Colonic mucosa (tissue), 4 donors: Measurements from ENCODE around the gene LRCH3. TPM values are rescaled to one million over a fixed set of nuclear protein-coding genes. Genes with fewer than 3 reads are reported as not detected.
"Not testable (repeated sequence)": the region's sequence is repeated elsewhere in the genome, so short reads cannot be mapped to it uniquely, and the experiment has no call there.

ENCODE experiments used
- DNase-seq: peaks from one replicate; pipeline ENCODE4 v3.0.0-alpha.2; 2020
- H3K27ac ChIP-seq: fragments of 200-600 bp; one replicate; pipeline ENCODE4 v1.8.0; 2021
- H3K27me3 ChIP-seq: fragments of 200-600 bp; one replicate; pipeline ENCODE4 v1.8.0; 2021
- H3K36me3 ChIP-seq: fragments of 200-600 bp; one replicate; pipeline ENCODE4 v1.8.0; 2021
- H3K4me1 ChIP-seq: fragments of 200-600 bp; one replicate; pipeline ENCODE4 v1.8.0; 2021; ENCODE audit warnings: mild to moderate bottlenecking
- H3K4me3 ChIP-seq: fragments of 200-600 bp; one replicate; pipeline ENCODE4 v1.8.0; 2021
- H3K9ac ChIP-seq, 2 donors: one replicate each; pipeline ENCODE4 v1.7.0; 2013; ENCODE audit warnings: control low read depth in 2 of 2, low read depth in 2 of 2, low read length in 2 of 2
- H3K9me3 ChIP-seq: fragments of 200-600 bp; one replicate; pipeline ENCODE4 v1.8.0; 2021
- CTCF ChIP-seq: fragments of 200-600 bp; IDR thresholded peaks from one replicate; pipeline ENCODE4 v1.8.0; 2022; ENCODE audit warnings: antibody characterized with exemption, mild to moderate bottlenecking
- intact Hi-C: fragments of 100-400 bp; cut with DNase I; formaldehyde crosslinking; loops from one replicate; pipeline ENCODE4 v1.14.1; 2022
- total RNA-seq, 2 donors: library from RNA; stranded (reverse); fragmentation: NEBNext Ultra II Directional in 1 of 2; extraction: Animal tissue kit (Norgen Biotek cat#: 25700) in 1 of 2; gene quantifications; one replicate each; pipeline ENCODE4 v1.2.1, GENCODE V29; 2021
- donor health status: healthy.
- donor health status: DM: no; HTN: no; CAD: no.
- donor health status: DM: no; HTN: no; CAD: no.

LRCH3 gene
- total RNA-seq, 2 donors from 2014 or later = 33.5 to 34.9 TPM

GRCh38 chr3:197880491-197881269 lies 89.6 kb downstream of the LRCH3 start:
- Histone ChIP-seq H3K27me3 (no peaks in the 10 kb centered on the region), H3K36me3 (no peaks in the 10 kb centered on the region), H3K4me3 (no peak overlapping the region), H3K9me3 (no peaks in the 10 kb centered on the region), H3K9ac (no peak overlapping the region), H3K27ac (no peak overlapping the region), H3K4me1 (no peaks in the 10 kb centered on the region)
- DNase-seq = no peak
- intact Hi-C loops = no loop called here
- TF ChIP-seq CTCF = no peak

- TF ChIP-seq CTCF = no peak
- H3K36me3 ChIP-seq = no peaks in the 10 kb centered on the region
- no peak for DNase-seq
- no peak overlapping the region for H3K27ac ChIP-seq
- no peak overlapping the region for H3K4me3 ChIP-seq
- H3K4me1 ChIP-seq = no peaks in the 10 kb centered on the region
- H3K9me3 ChIP-seq = no peaks in the 10 kb centered on the region
- no peak overlapping the region for H3K9ac ChIP-seq
- intact Hi-C loops = no loop called here
- no peaks in the 10 kb centered on the region for H3K27me3 ChIP-seq
Measured at GRCh38 chr3:197881270-197881969, 90.4 kb downstream of the LRCH3 start.

DNA sequence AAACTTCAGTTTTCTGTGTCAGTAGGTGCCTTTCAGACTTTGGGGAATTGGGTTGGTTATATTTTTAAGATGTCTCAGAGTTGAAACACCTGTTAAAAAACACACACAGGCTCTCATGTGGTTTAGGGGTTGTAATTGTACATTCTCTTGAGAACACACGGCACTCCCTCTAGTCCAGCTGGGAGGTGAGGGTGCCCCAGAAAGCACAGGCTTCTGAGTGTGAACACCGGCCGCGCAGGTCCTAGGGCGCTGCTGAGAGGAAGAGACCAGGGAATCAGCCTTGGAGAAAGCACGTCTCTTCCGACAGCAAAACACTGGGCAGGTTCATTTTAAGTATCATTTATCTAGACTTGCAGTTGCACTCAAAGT lies 90.9 kb downstream of the LRCH3 start:
- no peaks in the 10 kb centered on the region for H3K4me1 ChIP-seq
- H3K36me3 ChIP-seq = no peaks in the 10 kb centered on the region
- intact Hi-C loops = no loop called here
- H3K4me3 ChIP-seq = no peak overlapping the region
- no peak for DNase-seq
- H3K9ac ChIP-seq = no peak overlapping the region
- H3K27ac ChIP-seq = no peak overlapping the region
- TF ChIP-seq CTCF = no peak
- no peaks in the 10 kb centered on the region for H3K9me3 ChIP-seq
- no peaks in the 10 kb centered on the region for H3K27me3 ChIP-seq

- H3K27ac ChIP-seq = no peak overlapping the region
- H3K27me3 ChIP-seq = no peaks in the 10 kb centered on the region
- DNase-seq = no peak
- intact Hi-C loops = no loop called here
- no peak for TF ChIP-seq CTCF
- H3K9me3 ChIP-seq = no peaks in the 10 kb centered on the region
- H3K4me1 ChIP-seq = no peaks in the 10 kb centered on the region
- no peak overlapping the region for H3K9ac ChIP-seq
- H3K36me3 ChIP-seq = no peaks in the 10 kb centered on the region
- no peak overlapping the region for H3K4me3 ChIP-seq
Measured at GRCh38 chr3:197882586-197882985, 91.5 kb downstream of the LRCH3 start.

DNA sequence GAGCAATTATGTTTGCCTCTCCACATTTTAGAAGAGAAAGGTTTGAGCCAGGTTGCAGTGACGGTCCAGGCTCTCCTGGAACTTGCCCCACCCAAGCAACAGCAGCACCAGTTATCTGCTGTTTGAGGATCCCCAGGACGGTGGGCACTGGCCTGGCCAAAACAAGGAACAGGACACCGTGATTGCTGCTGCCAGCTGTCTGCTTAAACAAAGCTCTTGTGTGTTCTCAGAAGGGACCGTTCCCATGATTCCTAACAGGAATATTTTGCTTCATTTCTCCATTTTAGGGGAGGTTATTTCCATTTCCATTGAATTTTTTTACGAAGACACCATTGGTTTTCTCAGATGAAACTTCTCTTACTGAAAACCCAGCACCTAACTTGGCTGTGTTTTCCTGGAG lies 92.5 kb downstream of the LRCH3 start:
- Histone ChIP-seq H3K27me3 (no peaks in the 10 kb centered on the region), H3K4me3 (no peak overlapping the region), H3K9me3 (no peaks in the 10 kb centered on the region), H3K4me1 (no peaks in the 10 kb centered on the region), H3K36me3 (no peaks in the 10 kb centered on the region), H3K27ac (no peak overlapping the region), H3K9ac (no peak overlapping the region)
- DNase-seq = no peak
- intact Hi-C loops = no loop called here
- TF ChIP-seq CTCF = no peak

DNA sequence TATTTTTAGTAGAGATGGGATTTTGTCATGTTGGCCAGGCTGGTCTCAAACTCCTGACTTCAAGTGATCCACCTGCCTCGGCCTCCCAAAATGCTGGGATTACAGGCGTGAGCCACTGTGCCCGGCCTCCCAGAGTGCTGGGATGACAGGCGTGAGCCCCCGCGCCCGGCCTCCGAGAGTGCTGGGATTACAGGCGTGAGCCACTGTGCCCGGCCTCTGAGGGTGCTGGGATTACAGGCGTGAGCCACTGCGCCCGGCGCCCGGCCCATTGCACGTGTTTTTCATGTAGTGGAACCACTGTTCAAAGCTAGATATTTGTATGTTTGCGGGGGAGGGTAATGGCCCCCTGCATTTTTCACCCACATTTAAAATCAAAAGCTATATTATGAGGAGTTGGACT lies 93.3 kb downstream of the LRCH3 start:
- H3K9ac ChIP-seq, H3K4me3 ChIP-seq, H3K27me3 ChIP-seq, H3K36me3 ChIP-seq, H3K9me3 ChIP-seq, intact Hi-C loops, H3K27ac ChIP-seq, DNase-seq, H3K4me1 ChIP-seq: not testable (repeated sequence)

- H3K36me3 ChIP-seq, H3K9me3 ChIP-seq, H3K27me3 ChIP-seq, H3K4me3 ChIP-seq, H3K27ac ChIP-seq, H3K9ac ChIP-seq, H3K4me1 ChIP-seq, intact Hi-C loops, DNase-seq: not testable (repeated sequence)
Measured at GRCh38 chr3:197886052-197886451, 95.0 kb downstream of the LRCH3 start.

DNA sequence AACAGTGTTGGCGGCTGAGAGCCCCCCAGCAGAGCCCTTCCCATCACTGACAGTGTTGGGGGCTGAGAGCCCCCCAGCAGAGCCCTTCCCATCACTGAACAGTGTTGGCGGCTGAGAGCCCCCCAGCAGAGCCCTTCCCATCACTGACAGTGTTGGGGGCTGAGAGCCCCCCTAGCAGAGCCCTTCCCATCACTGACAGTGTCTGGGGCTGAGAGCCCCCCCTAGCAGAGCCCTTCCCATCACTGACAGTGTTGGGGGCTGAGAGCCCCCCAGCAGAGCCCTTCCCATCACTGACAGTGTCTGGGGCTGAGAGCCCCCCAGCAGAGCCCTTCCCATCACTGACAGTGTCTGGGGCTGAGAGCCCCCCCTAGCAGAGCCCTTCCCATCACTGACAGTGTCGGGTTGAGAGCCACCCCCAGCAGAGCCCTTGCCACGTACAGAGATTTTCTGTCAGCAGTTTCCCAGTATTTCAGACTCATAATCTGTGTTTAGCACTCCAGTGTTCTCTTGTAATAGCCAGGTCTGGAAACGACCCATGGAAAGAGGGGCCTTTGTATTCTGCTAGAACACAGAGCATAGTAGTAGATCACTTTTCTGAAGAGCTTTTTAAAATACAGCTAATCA lies 96.5 kb downstream of the LRCH3 start:
- H3K4me1 ChIP-seq, intact Hi-C loops, DNase-seq, H3K36me3 ChIP-seq, H3K27ac ChIP-seq, H3K9me3 ChIP-seq, H3K9ac ChIP-seq, H3K4me3 ChIP-seq, H3K27me3 ChIP-seq: not testable (repeated sequence)
